H1 (cell line): Measurements from ENCODE around the gene LRRC28. TPM values are rescaled to one million over a fixed set of nuclear protein-coding genes. Genes with fewer than 3 reads are reported as not detected.
A peak's percentile ranks its signal among the peaks of the same experiment; 100 is the strongest.

ENCODE experiments used
- CTCF ChIA-PET: fragments of 300-600 bp; sonication (Branson Sonifier 250); formaldehyde crosslinking; loops from one replicate; lab custom pipeline; 2021; ENCODE audit not compliant: partially characterized antibody; lab: Charles Lee
- POLR2A ChIA-PET: fragments of 300-600 bp; sonication (Branson Sonifier 250); formaldehyde crosslinking; loops from one replicate; lab custom pipeline; 2021; ENCODE audit warnings: inconsistent platforms; ENCODE audit not compliant: partially characterized antibody; lab: Charles Lee
- DNase-seq, 2 experiments: peaks; one replicate each; pipeline versions ENCODE4 v3.0.0 to v3.0.0-alpha.2; 2010 to 2022; ENCODE audit warnings: low spot score in 2 of 2, low read depth in 1 of 2, mixed read lengths in 1 of 2
- FAIRE-seq: peaks from 2 replicates; lab custom pipeline; 2011; peaks lifted over from hg19 to GRCh38; lab: Jason Lieb, UNC
- H2AFZ ChIP-seq: 2 replicates; pipeline ENCODE4 v1.8.1; 2012; ENCODE audit warnings: low read length, inconsistent platforms
- H2AK5ac ChIP-seq: 2 replicates; pipeline ENCODE4 v1.6.1; 2013; ENCODE audit warnings: low read depth, low read length
- H2BK120ac ChIP-seq: replicated peaks from 2 replicates; pipeline ENCODE3; 2013; ENCODE audit warnings: low read depth, low read length, inconsistent platforms
- H2BK12ac ChIP-seq: 2 replicates; pipeline ENCODE4 v1.6.1; 2013; ENCODE audit warnings: low read depth, low read length
- H2BK15ac ChIP-seq: 2 replicates; pipeline ENCODE4 v1.6.1; 2013; ENCODE audit warnings: low read length
- H2BK20ac ChIP-seq: 2 replicates; pipeline ENCODE4 v1.6.1; 2013; ENCODE audit warnings: low read length
- H2BK5ac ChIP-seq: 2 replicates; pipeline ENCODE4 v1.6.1; 2013; ENCODE audit warnings: low read depth, low read length
- H3K14ac ChIP-seq: 2 replicates; pipeline ENCODE4 v1.6.1; 2013; ENCODE audit warnings: inconsistent platforms; ENCODE audit not compliant: insufficient read length
- H3K18ac ChIP-seq: 2 replicates; pipeline ENCODE4 v1.6.1; 2013; ENCODE audit warnings: low read length; ENCODE audit errors: extremely low read depth
- H3K23ac ChIP-seq: 2 replicates; pipeline ENCODE4 v1.6.1; 2013; ENCODE audit warnings: inconsistent platforms; ENCODE audit not compliant: insufficient read length
- H3K23me2 ChIP-seq: 2 replicates; pipeline ENCODE4 v1.6.1; 2013; ENCODE audit warnings: low read depth, low read length
- H3K27ac ChIP-seq: 2 replicates; pipeline ENCODE4 v1.6.1; 2011; ENCODE audit warnings: low read depth, low read length, inconsistent platforms
- H3K27me3 ChIP-seq, 4 experiments: replicated peaks in 1 of 4; 1 replicate in 1 of 4; 2 replicates in 3 of 4; pipeline versions ENCODE4 v1.6.1 to v1.8.1; 2011 to 2013; ENCODE audit warnings: low read length in 3 of 4, mild to moderate bottlenecking in 3 of 4, inconsistent platforms in 2 of 4, mixed read lengths in 2 of 4, moderate library complexity in 1 of 4; ENCODE audit not compliant: control insufficient read depth in 3 of 4, insufficient read depth in 3 of 4; ENCODE audit errors: extremely low read depth in 1 of 4
- H3K36me3 ChIP-seq, 4 experiments: 2 replicates each; pipeline versions ENCODE4 v1.6.1 to v1.8.1; 2011 to 2013; ENCODE audit warnings: mild to moderate bottlenecking in 4 of 4, low read length in 3 of 4, moderate library complexity in 2 of 4, control low read depth in 1 of 4, inconsistent platforms in 1 of 4; ENCODE audit not compliant: insufficient read depth in 4 of 4, control insufficient read depth in 2 of 4
- H3K4ac ChIP-seq: replicated peaks from 2 replicates; pipeline ENCODE3; 2013; ENCODE audit warnings: low read length, low read depth, mixed read lengths, inconsistent platforms; ENCODE audit not compliant: insufficient read length
- H3K4me1 ChIP-seq, 4 experiments: replicated peaks in 1 of 4; 1 replicate in 1 of 4; 2 replicates in 3 of 4; pipeline versions ENCODE4 v1.6.1 to v1.8.1; 2011 to 2013; ENCODE audit warnings: low read length in 3 of 4, inconsistent platforms in 2 of 4, mixed read lengths in 1 of 4; ENCODE audit not compliant: insufficient read depth in 4 of 4, control insufficient read depth in 3 of 4
- H3K4me2 ChIP-seq, 2 experiments: 2 replicates each; pipeline versions ENCODE4 v1.6.1 to v1.8.1; 2011 to 2013; ENCODE audit warnings: low read depth in 2 of 2, low read length in 2 of 2, control low read depth in 1 of 2, inconsistent platforms in 1 of 2, mild to moderate bottlenecking in 1 of 2; ENCODE audit not compliant: insufficient read depth in 1 of 2
- H3K4me3 ChIP-seq, 4 experiments: fragments of 200-600, 300-600 bp in 1 of 4; sonication (generic), shearing (Covaris generic), sonication (Bioruptor Twin) in 1 of 4; 2 replicates each; pipeline versions ENCODE4 v1.5.1 to v1.8.1; 2011 to 2016; ENCODE audit warnings: low read length in 4 of 4, low read depth in 3 of 4, control low read depth in 2 of 4, inconsistent platforms in 2 of 4, mild to moderate bottlenecking in 2 of 4, mixed read lengths in 1 of 4, moderate library complexity in 1 of 4; ENCODE audit not compliant: insufficient read depth in 2 of 4; ENCODE audit errors: extremely low read depth in 1 of 4
- H3K56ac ChIP-seq: replicated peaks from 2 replicates; pipeline ENCODE3; 2013; ENCODE audit warnings: low read depth, mild to moderate bottlenecking, mixed read lengths, low read length, inconsistent platforms; ENCODE audit not compliant: insufficient read length
- H3K79me1 ChIP-seq: 2 replicates; pipeline ENCODE4 v1.6.1; 2013; ENCODE audit warnings: low read depth, low read length, control low read depth
- H3K79me2 ChIP-seq, 2 experiments: 2 replicates each; pipeline versions ENCODE4 v1.6.1 to v1.8.1; 2012 to 2013; ENCODE audit warnings: low read length in 2 of 2, mild to moderate bottlenecking in 2 of 2, inconsistent platforms in 1 of 2; ENCODE audit not compliant: insufficient read depth in 2 of 2, control insufficient read depth in 1 of 2
- H3K9ac ChIP-seq, 4 experiments: replicated peaks in 1 of 4; 1 replicate in 1 of 4; 2 replicates in 3 of 4; pipeline versions ENCODE4 v1.6.1 to v1.8.1; 2011 to 2013; ENCODE audit warnings: low read depth in 3 of 4, low read length in 3 of 4, control low read depth in 2 of 4, mild to moderate bottlenecking in 2 of 4, moderate library complexity in 2 of 4, inconsistent platforms in 1 of 4; ENCODE audit errors: extremely low read depth in 1 of 4
- H3K9me3 ChIP-seq, 2 experiments: 2 replicates each; pipeline versions ENCODE4 v1.6.1 to v1.8.1; 2012 to 2013; ENCODE audit warnings: mild to moderate bottlenecking in 2 of 2, moderate library complexity in 2 of 2, control low read depth in 1 of 2, inconsistent platforms in 1 of 2, low read depth in 1 of 2, low read length in 1 of 2, mixed read lengths in 1 of 2; ENCODE audit not compliant: insufficient read depth in 2 of 2
- H4K20me1 ChIP-seq, 2 experiments: replicated peaks in 1 of 2; 2 replicates each; pipeline versions ENCODE3 to v1.8.1; 2011 to 2013; ENCODE audit warnings: inconsistent platforms in 2 of 2, low read length in 2 of 2, mild to moderate bottlenecking in 1 of 2; ENCODE audit not compliant: insufficient read depth in 2 of 2, control insufficient read depth in 1 of 2
- H4K5ac ChIP-seq: 2 replicates; pipeline ENCODE4 v1.6.1; 2013; ENCODE audit warnings: low read length, low read depth, mixed read lengths, inconsistent platforms; ENCODE audit not compliant: insufficient read length
- H4K8ac ChIP-seq: 2 replicates; pipeline ENCODE4 v1.8.0; 2013; ENCODE audit warnings: mild to moderate bottlenecking, moderate library complexity, low read length, inconsistent platforms; ENCODE audit not compliant: insufficient read depth; ENCODE audit errors: extremely low read depth
- H4K91ac ChIP-seq: replicated peaks from 2 replicates; pipeline ENCODE3; 2013; ENCODE audit warnings: low read length, mixed read lengths, inconsistent platforms; ENCODE audit not compliant: insufficient read length
- BCL11A ChIP-seq, 2 experiments: IDR thresholded peaks; one replicate each; pipeline ENCODE4 v1.6.1; 2011; ENCODE audit warnings: low read depth in 2 of 2, low read length in 2 of 2, mild to moderate bottlenecking in 2 of 2
- MAFK ChIP-seq: IDR thresholded peaks from 2 replicates; pipeline ENCODE4 v1.6.1; 2012; ENCODE audit warnings: low read depth, mild to moderate bottlenecking, improper control_type of control experiment, low read length
- POLR2AphosphoS5 ChIP-seq: IDR thresholded peaks from 2 replicates; pipeline ENCODE4 v1.6.1; 2011; ENCODE audit warnings: low read depth, low read length
- WGBS, 2 experiments: shearing (Covaris generic) in 1 of 2; methylation state at CpG; one replicate each; pipeline versions ENCODE4 v1.1.6 to v1.1.7; 2013 to 2015; ENCODE audit warnings: low lambda C conversion rate in 2 of 2, mixed read lengths in 2 of 2, inconsistent platforms in 1 of 2, low coverage in 1 of 2, missing lambda C conversion rate in 1 of 2; ENCODE audit not compliant: insufficient replicate concordance in 2 of 2, insufficient coverage in 1 of 2, insufficient read length in 1 of 2; ENCODE audit errors: extremely low coverage in 1 of 2, missing lambda C conversion rate in 1 of 2; 5-methylcytosine and 5-hydroxymethylcytosine counted together
- polyA plus RNA-seq, 7 experiments: library from polyadenylated mRNA; depleted of rRNA in 3 of 7; stranded (reverse) in 5 of 7; unstranded in 2 of 7; fragments of >200 nt in 5 of 7; fragments of 200-250 nt in 2 of 7; gene quantifications; 1 replicate in 5 of 7; 2 replicates in 1 of 7; 4 replicates in 1 of 7; pipeline versions ENCODE4 v1.2.1 to v1.2.3, GENCODE V29; 2011 to 2013; ENCODE audit warnings: missing spikeins in 2 of 7, mixed read lengths in 2 of 7
- total RNA-seq: library from RNA; stranded (reverse); fragmentation: NEBNext Ultra II Directional; extraction: Animal tissue kit (Norgen Biotek cat#: 25700); gene quantifications from 2 replicates; pipeline ENCODE4 v1.2.1, GENCODE V29; 2021

The LRRC28 gene
- total and polyA plus RNA-seq, 2 of the 8 experiments (the other 6 are each of a cell fraction or from before 2014, with no cell fraction given), result 20.2 to 23.3 TPM

GRCh38 chr15:99426431-99427105 lies 175.3 kb downstream of the LRRC28 start:
- DNase-seq (no peak), FAIRE-seq (no peak)
- H2BK120ac ChIP-seq, result no peak overlapping the region
- H3K79me2 ChIP-seq, result no peaks in the 10 kb centered on the region
- peak overlapping the region; percentile 20; the same call in 1 of the 2 replicates for H4K8ac ChIP-seq
- CTCF ChIA-PET, result interaction anchor here (0.6 to 2.1 kb wide), 3 partner anchors 11 to 329 kb away, joined by 3 to 7 read pairs (median 3); no protein-coding TSS in a partner anchor
- H3K36me3 ChIP-seq, result no peaks in the 10 kb centered on the region
- no peak overlapping the region for H2AFZ ChIP-seq
- H3K4ac ChIP-seq, result no peak overlapping the region
- no peak overlapping the region for H2BK5ac ChIP-seq
- no peaks in the 10 kb centered on the region for H3K23me2 ChIP-seq
- H3K4me3 ChIP-seq, result no peak overlapping the region
- H2AK5ac ChIP-seq, result no peak overlapping the region
- no peak overlapping the region for H3K4me2 ChIP-seq
- H3K27ac ChIP-seq, result no peak overlapping the region
- H2BK12ac ChIP-seq, result no peak overlapping the region
- WGBS, 2 experiments, result 91% methylated on average over 26 of the region's 26 CpGs; no CpG with 5 or more reads in 1 of the 2 experiments
- POLR2A ChIA-PET, result no interaction called here
- no peaks in the 10 kb centered on the region; a peak in 1 of 7 replicates for H3K4me1 ChIP-seq
- H3K14ac ChIP-seq, result no peak overlapping the region
- no peaks in the 10 kb centered on the region for H3K9me3 ChIP-seq
- no peak overlapping the region for H2BK20ac ChIP-seq
- H4K91ac ChIP-seq, result no peak overlapping the region
- no peak overlapping the region for H2BK15ac ChIP-seq
- no peak overlapping the region for H3K9ac ChIP-seq
- no peak overlapping the region for H3K18ac ChIP-seq
- H4K20me1 ChIP-seq, result no peaks in the 10 kb centered on the region
- no peak overlapping the region for H4K5ac ChIP-seq
- no peak for TF ChIP-seq POLR2AphosphoS5
- no peak for TF ChIP-seq BCL11A (IDR thresholded peaks at IDR 0.05; ENCODE audit: low read depth in 2 of 2, low read length in 2 of 2)
- TF ChIP-seq MAFK, result no peak
- no peaks in the 10 kb centered on the region; a peak in 1 of 7 replicates for H3K27me3 ChIP-seq
- H3K56ac ChIP-seq, result no peak overlapping the region
- H3K23ac ChIP-seq, result no peak overlapping the region
- H3K79me1 ChIP-seq, result no peaks in the 10 kb centered on the region
